GM19455 (cell line): ENCODE results near the gene BCCIP.

ENCODE experiments used
- ATAC-seq: cut with Tn5 transposase; IDR thresholded peaks from one replicate; pipeline ENCODE4 v1.9.1; 2021; ENCODE audit not compliant: unreplicated experiment

Gene BCCIP

DNA sequence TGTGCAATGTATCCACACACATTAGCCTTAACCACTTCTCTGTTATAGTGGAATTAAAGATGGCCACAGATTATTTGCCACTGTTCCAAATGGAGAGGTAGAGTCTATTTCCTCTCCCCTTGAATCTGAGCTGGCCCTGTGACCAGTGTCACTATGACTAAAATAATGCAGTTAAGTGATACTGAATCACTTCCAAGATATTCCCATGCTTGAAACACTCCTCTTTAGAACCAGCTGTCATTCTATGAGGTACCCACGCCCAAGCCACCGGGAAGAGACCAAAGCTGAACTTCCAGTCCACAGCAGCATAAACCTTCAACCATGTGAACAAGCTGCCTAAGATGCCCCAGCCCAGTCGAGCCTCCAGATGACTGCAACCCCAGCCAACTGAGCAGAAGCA is 59.9 kb downstream of the BCCIP start:
- no peak for ATAC-seq
